GM10266 (cell line): ENCODE data around the gene XPA.

Experiments used
- DNase-seq: peaks from one replicate; pipeline ENCODE4 v3.0.0; 2012; ENCODE audit errors: extremely low spot score
- TF ChIP-seq, protein P1 (sequence below): IDR thresholded peaks from 2 replicates; pipeline ENCODE4 v1.5.1; 2012; ENCODE audit warnings: mild to moderate bottlenecking, low read depth; ENCODE audit not compliant: control insufficient read depth, insufficient read depth; ENCODE audit errors: missing control alignments

XPA gene

GRCh38 chr9:97651646-97652045 lies 45.5 kb downstream of the XPA start:
- no peak for DNase-seq
- TF ChIP-seq, protein P1, sequence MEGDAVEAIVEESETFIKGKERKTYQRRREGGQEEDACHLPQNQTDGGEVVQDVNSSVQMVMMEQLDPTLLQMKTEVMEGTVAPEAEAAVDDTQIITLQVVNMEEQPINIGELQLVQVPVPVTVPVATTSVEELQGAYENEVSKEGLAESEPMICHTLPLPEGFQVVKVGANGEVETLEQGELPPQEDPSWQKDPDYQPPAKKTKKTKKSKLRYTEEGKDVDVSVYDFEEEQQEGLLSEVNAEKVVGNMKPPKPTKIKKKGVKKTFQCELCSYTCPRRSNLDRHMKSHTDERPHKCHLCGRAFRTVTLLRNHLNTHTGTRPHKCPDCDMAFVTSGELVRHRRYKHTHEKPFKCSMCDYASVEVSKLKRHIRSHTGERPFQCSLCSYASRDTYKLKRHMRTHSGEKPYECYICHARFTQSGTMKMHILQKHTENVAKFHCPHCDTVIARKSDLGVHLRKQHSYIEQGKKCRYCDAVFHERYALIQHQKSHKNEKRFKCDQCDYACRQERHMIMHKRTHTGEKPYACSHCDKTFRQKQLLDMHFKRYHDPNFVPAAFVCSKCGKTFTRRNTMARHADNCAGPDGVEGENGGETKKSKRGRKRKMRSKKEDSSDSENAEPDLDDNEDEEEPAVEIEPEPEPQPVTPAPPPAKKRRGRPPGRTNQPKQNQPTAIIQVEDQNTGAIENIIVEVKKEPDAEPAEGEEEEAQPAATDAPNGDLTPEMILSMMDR, result no peak

DNA sequence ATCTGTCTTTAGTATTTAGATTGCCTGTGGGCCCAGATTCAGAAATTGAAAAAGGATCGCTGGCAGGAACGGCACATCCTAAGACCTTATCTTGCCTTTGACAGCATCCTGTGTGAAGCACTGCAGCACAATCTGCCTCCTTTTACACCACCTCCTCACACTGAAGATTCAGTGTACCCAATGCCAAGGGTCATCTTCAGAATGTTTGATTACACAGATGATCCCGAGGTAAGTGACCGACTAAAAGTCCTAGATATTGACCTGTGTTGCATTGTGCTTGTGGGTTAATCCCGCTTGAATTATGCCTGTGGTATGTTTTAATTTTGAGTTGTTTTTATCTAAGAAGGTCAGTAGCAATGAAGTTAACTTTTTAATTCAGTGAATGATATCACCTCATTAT lies 49.1 kb downstream of the XPA start:
- DNase-seq, result no peak
- TF ChIP-seq, protein P1, result no peak

DNA sequence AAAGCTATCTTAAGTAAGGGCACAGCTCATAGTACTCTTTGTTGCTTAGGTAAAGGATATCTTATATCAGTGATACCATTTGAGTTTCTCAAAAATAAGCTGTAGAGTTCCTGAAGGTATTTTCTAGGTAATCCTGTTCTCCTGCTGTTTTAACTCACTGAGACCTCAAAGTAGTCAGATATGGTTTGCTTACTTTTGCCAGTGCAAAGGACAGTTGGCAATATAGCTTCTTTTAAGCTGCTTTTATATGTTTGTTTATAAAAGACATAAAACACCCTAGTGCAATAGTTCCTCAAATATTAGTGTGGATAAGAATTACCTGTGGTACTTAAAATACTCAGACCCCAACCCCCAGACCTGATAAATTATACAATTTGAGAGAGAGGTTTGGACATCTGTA lies 51.4 kb downstream of the XPA start:
- DNase-seq, result no peak
- TF ChIP-seq, protein P1, result no peak

- TF ChIP-seq, protein P1, result no peak
- DNase-seq, result no peak
These were observed 56.8 kb downstream of the XPA start for GRCh38 chr9:97640325-97640724.

DNA sequence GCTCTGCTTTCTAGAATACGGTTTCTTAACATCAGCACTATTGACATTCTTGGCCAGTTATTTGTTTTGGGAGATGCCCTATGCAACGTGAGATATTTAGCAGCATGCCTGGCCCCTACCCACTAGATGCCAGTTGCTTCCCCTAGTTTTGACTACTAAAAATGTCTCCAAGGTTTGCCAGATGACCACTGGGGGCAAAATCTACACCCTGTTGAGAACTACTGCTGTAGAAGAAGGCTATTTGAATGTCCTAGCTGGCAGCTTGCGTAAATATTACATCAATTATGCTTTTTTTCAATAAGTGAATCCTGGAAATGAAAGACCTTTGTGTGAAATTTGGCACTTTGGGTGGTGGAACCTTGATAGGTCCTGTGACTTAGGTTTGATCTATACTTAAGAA lies 58.5 kb downstream of the XPA start:
- TF ChIP-seq, protein P1, result no peak
- no peak for DNase-seq

- TF ChIP-seq, protein P1, result no peak
- no peak for DNase-seq
These were observed 60.2 kb downstream of the XPA start for GRCh38 chr9:97636903-97637302.

- TF ChIP-seq, protein P1, result no peak
- DNase-seq, result no peak
These were observed 62.1 kb downstream of the XPA start for GRCh38 chr9:97635026-97635425.
